IPS-18a (cell line): ENCODE measurements around the gene JPH2.
A peak's percentile ranks its signal among the peaks of the same experiment; 100 is the strongest.
"Not testable (repeated sequence)": the region's sequence is repeated elsewhere in the genome, so short reads cannot be mapped to it uniquely, and the experiment has no call there.

Experiments
- H3K27ac ChIP-seq: one replicate; pipeline ENCODE4 v1.5.1; 2013; ENCODE audit warnings: low read length
- H3K27me3 ChIP-seq: one replicate; pipeline ENCODE4 v1.6.1; 2013; ENCODE audit warnings: mild to moderate bottlenecking, low read length; ENCODE audit not compliant: control insufficient read depth, insufficient read depth
- H3K36me3 ChIP-seq: one replicate; pipeline ENCODE4 v1.6.1; 2013; ENCODE audit warnings: low read depth, low read length; ENCODE audit not compliant: control insufficient read depth
- H3K4me1 ChIP-seq: one replicate; pipeline ENCODE4 v1.6.1; 2013; ENCODE audit warnings: low read depth, low read length; ENCODE audit not compliant: control insufficient read depth
- H3K4me3 ChIP-seq: one replicate; pipeline ENCODE4 v1.5.1; 2013; ENCODE audit warnings: low read length
- H3K9ac ChIP-seq: one replicate; pipeline ENCODE4 v1.6.1; 2013; ENCODE audit warnings: mild to moderate bottlenecking, low read length, moderate library complexity
- H3K9me3 ChIP-seq: one replicate; pipeline ENCODE4 v1.6.1; 2013; ENCODE audit warnings: low read depth, low read length; ENCODE audit not compliant: control insufficient read depth

The JPH2 gene

GRCh38 chr20:44199877-44200276 is 12.9 kb upstream of the JPH2 start:
- no peaks in the 10 kb centered on the region for H3K9me3 ChIP-seq
- H3K27ac ChIP-seq, result no peak overlapping the region
- no peaks in the 10 kb centered on the region for H3K4me1 ChIP-seq
- no peak overlapping the region for H3K9ac ChIP-seq
- peaks cover 67% of the 10 kb centered on the region for H3K36me3 ChIP-seq
- no peaks in the 10 kb centered on the region for H3K27me3 ChIP-seq
- H3K4me3 ChIP-seq, result no peak overlapping the region

DNA sequence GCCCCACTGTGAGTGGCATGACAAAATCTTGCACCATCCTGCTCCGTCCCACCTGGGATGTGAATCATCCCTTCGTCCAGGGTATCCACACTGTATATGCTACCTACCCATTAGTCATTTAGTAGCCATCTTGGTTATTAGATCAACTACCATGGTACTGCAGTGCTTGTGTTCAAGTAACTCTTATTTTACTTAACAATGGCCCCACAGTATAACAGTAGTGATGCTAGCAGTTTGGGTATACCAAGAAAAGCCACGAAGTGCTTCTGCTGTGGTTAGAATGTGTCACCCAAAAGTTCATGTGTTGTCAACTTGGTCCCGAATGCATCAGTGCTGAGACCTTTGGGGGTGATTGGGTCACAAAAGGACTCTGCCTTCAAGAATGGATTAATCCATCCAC is 11.9 kb upstream of the JPH2 start:
- no peaks in the 10 kb centered on the region for H3K9me3 ChIP-seq

GRCh38 chr20:44196271-44196670 is 9.3 kb upstream of the JPH2 start:
- H3K9ac ChIP-seq, result no peak overlapping the region
- no peaks in the 10 kb centered on the region for H3K4me1 ChIP-seq
- H3K27me3 ChIP-seq, result no peaks in the 10 kb centered on the region
- H3K27ac ChIP-seq, result no peak overlapping the region
- H3K36me3 ChIP-seq, result peaks cover 46% of the 10 kb centered on the region
- no peaks in the 10 kb centered on the region for H3K9me3 ChIP-seq
- H3K4me3 ChIP-seq, result no peak overlapping the region

More for the DNA sequence above, 11.9 kb upstream of the JPH2 start:
- no peaks in the 10 kb centered on the region for H3K27me3 ChIP-seq
- peaks cover 63% of the 10 kb centered on the region for H3K36me3 ChIP-seq
- no peak overlapping the region for H3K9ac ChIP-seq
- H3K27ac ChIP-seq, result no peak overlapping the region
- no peak overlapping the region for H3K4me3 ChIP-seq
- no peaks in the 10 kb centered on the region for H3K4me1 ChIP-seq

GRCh38 chr20:44195605-44196004 is 8.6 kb upstream of the JPH2 start:
- no peak overlapping the region for H3K27ac ChIP-seq
- no peaks in the 10 kb centered on the region for H3K9me3 ChIP-seq
- no peak overlapping the region for H3K4me3 ChIP-seq
- peaks cover 39% of the 10 kb centered on the region for H3K36me3 ChIP-seq
- no peaks in the 10 kb centered on the region for H3K4me1 ChIP-seq
- H3K9ac ChIP-seq, result no peak overlapping the region
- no peaks in the 10 kb centered on the region for H3K27me3 ChIP-seq

GRCh38 chr20:44193801-44194200 is 6.8 kb upstream of the JPH2 start:
- Histone ChIP-seq H3K36me3 (peaks cover 21% of the 10 kb centered on the region), H3K27me3 (no peaks in the 10 kb centered on the region), H3K9ac (no peak overlapping the region), H3K9me3 (no peaks in the 10 kb centered on the region), H3K4me3 (no peak overlapping the region), H3K27ac (no peak overlapping the region), H3K4me1 (no peaks in the 10 kb centered on the region)

DNA sequence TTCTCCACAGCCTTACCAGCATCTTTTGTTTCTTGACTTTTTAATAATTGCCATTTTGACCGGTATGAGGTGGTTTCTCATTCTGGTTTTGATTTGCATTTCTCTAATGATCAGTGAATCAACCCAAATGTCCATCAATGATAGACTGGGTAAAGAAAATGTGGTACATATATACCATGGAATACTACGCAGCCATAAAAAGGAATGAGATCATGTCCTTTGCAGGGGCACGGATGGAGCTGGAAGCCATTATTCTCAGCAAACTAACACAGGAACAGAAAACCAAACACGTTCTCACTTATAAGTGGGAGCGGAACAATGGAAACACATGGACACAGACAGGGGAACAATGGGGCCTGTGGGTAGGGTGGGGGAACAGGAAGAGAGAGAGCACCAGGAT is 4.7 kb upstream of the JPH2 start:
- not testable (repeated sequence) for H3K36me3 ChIP-seq, H3K9ac ChIP-seq, H3K4me1 ChIP-seq, H3K27me3 ChIP-seq, H3K27ac ChIP-seq, H3K4me3 ChIP-seq, H3K9me3 ChIP-seq

DNA sequence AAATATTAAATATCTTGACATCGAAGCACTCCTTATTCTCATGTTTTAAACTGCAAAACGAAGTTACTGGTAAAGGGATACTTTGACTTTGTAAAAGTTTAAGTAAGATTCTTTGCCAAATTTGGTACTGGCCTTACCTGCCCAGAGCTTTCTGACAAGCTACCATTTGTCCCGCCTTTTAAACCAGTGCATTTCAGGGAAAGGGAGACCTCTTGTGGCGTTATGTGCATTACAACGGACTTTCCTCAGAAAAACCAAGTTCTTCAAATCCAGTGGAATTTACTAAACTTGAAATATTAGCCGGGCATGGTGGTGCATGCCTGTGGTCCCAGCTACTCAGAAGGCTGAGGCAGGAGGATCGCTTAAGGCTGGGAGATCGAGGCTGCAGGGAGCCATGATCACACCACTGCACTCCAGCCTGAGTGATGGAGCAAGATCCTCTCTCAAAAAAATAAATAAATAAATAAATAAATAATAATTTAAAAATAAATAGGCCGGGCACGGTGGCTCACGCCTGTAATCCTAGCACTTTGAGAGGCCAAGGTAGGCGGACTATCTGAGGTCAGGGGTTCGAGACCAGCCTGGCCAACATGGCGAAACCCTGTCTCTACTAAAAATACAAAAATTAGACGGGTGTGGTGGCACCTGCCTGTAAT is 3.3 kb upstream of the JPH2 start:
- not testable (repeated sequence) for H3K9me3 ChIP-seq, H3K36me3 ChIP-seq, H3K4me3 ChIP-seq, H3K9ac ChIP-seq, H3K27ac ChIP-seq, H3K27me3 ChIP-seq
- H3K4me1 ChIP-seq, result peaks cover 12% of the 10 kb centered on the region

DNA sequence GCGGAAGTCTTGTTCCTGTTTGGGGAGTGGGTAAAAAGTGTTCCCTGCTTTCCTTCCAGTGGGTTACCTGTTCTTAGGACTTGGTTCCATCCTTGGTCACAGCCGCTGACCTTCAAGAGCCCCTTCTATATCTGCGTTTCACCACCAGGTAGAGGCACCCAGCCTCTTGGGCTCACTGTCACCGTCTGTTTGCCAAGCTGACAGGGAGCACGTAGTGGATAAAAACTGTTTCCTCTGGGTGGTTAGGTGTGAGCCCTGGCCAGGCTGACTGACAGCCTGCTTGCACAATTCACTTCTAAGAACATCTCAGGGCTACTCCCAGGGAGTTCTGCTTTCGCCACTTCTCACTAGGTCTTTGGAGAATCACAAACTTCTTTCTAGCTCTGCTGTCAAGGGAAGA is 1.8 kb upstream of the JPH2 start:
- Histone ChIP-seq H3K9me3 (no peaks in the 10 kb centered on the region), H3K4me1 (peaks cover 12% of the 10 kb centered on the region), H3K4me3 (no peak overlapping the region), H3K36me3 (no peaks in the 10 kb centered on the region), H3K27me3 (no peaks in the 10 kb centered on the region), H3K27ac (no peak overlapping the region), H3K9ac (no peak overlapping the region)

DNA sequence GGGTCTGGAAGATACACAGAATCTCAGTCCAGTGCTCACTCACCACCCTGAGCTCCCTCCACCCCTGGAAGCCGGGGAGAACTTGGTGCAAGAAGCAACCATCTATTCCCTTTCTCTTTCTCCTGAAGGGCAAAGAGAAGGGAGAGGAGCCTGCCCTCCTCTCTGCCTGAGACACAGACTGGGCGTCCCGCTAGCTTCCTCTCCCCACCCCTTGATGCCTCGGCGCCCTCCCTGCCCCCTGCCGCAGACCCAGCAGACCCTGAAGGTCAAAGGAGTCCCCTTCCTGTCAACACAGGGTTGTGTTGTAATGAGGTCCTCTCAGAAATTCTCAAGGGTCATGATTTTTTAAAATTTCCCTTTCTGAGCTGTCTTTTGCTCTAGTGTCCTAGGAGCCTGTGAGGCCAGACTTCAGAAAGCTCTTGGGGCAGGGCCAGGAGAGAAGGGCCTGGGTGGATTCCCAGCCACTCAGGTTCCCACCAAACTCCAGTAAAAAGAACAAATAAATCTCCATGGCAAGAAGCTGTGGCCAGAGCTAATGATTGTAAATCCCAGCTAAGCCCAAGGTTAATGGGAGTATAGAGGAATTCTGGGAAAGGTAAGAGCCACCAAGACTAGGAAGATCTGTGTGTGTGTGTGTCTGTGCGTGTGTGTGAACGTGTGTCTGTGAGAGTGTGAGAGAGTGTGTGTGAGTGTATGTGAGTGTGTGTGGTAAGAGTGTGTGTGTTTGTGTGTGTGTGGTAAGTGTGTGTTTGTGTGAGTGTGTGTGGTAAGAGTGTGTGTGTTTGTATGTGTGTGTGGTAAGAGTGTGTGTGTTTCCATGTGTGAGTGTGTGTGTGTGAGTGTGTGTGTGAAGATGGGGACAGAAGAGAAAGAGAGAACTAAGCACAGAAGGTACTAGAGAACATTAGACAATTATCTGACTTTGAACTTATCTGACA is 1.1 kb upstream of the JPH2 start:
- Histone ChIP-seq H3K9ac (peak overlapping the region; percentile 41), H3K4me1 (peaks cover 12% of the 10 kb centered on the region), H3K27ac (no peak overlapping the region), H3K36me3 (no peaks in the 10 kb centered on the region), H3K27me3 (no peaks in the 10 kb centered on the region), H3K9me3 (no peaks in the 10 kb centered on the region), H3K4me3 (peak overlapping the region; percentile 42)

GRCh38 chr20:44186674-44187053 is 324 bp downstream of the JPH2 start:
- no peaks in the 10 kb centered on the region for H3K9me3 ChIP-seq
- H3K27me3 ChIP-seq, result no peaks in the 10 kb centered on the region
- peak overlapping the region; percentile 41 for H3K9ac ChIP-seq
- peaks cover 12% of the 10 kb centered on the region for H3K4me1 ChIP-seq
- H3K27ac ChIP-seq, result no peak overlapping the region
- peak overlapping the region; percentile 42 for H3K4me3 ChIP-seq
- H3K36me3 ChIP-seq, result no peaks in the 10 kb centered on the region

DNA sequence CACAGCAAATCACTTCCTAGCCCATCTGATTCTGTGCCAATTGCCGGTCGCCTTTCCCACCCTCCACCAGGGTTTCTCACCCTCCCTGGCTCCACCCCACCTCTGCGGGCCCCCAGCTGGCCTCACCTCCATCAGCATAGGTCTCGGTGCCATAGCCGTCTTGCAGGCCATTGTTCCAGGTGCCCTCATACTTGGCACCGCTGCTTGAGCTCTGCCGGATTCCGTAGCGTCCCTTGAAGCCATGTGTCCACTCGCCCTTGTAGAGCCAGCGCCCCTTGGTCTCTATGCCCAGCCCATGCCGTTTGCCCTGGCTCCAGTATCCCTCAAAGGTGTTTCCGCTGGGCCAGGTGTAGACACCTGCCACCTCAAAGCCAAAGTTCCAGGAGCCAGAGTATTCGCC is 787 bp downstream of the JPH2 start:
- Histone ChIP-seq H3K9me3 (no peaks in the 10 kb centered on the region), H3K4me1 (peaks cover 15% of the 10 kb centered on the region), H3K9ac (no peak overlapping the region), H3K4me3 (peak overlapping the region; percentile 42), H3K27me3 (no peaks in the 10 kb centered on the region), H3K27ac (no peak overlapping the region), H3K36me3 (no peaks in the 10 kb centered on the region)

DNA sequence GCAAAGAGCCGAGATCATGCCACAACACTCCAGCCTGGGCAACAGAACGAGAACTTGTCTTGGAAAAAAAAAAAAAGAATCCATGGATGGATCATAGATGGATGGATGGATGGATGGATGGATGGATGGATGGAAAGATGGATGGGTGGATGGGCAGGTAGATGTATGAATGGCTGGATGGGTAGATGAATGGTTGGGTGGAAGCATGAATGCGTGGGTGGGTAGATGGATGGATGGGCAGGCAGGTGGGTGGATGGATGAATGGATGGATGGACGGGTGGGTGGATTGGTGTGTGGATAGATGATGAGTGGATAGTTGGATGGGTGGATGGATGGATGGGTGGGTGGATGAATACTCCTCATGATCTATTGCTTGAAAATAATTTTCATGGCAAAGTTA is 1.4 kb downstream of the JPH2 start:
- Histone ChIP-seq H3K27me3 (no peaks in the 10 kb centered on the region), H3K9ac (no peak overlapping the region), H3K36me3 (no peaks in the 10 kb centered on the region), H3K4me1 (peaks cover 21% of the 10 kb centered on the region), H3K4me3 (no peak overlapping the region), H3K9me3 (no peaks in the 10 kb centered on the region), H3K27ac (no peak overlapping the region)
